HepG2 (cell line): Measurements from ENCODE around the gene TMPO. TPM values are rescaled to one million over a fixed set of nuclear protein-coding genes. Genes with fewer than 3 reads are reported as not detected.

ENCODE experiments used
- ATAC-seq: fragments of 200-7000 bp; cut with Tn5 transposase; 3 replicates; pipeline ENCODE4 v1.9.1; 2020; ENCODE audit warnings: mild to moderate bottlenecking, moderate library complexity
- BruUV-seq: library from RNA; stranded (reverse); fragments of 400-500 nt; replicated peaks from 2 replicates; lab custom pipeline; 2021; lab: Mats Ljungman, UMichigan
- CTCF ChIA-PET: fragments of 300-600 bp; formaldehyde crosslinking; extraction: SDS; loops from one replicate; lab custom pipeline; 2021; ENCODE audit warnings: low total read pairs, inconsistent platforms, low intra/inter-chr PET ratio; lab: Yijun Ruan, JAX
- POLR2A ChIA-PET: fragments of 350-600 bp; sonication (Branson Sonifier 250); formaldehyde crosslinking; loops from one replicate; lab custom pipeline; 2020; ENCODE audit warnings: antibody characterized with exemption, inconsistent platforms; lab: Yijun Ruan, JAX
- DNase-seq: peaks from one replicate; pipeline ENCODE4 v3.0.0-alpha.2; 2015; ENCODE audit warnings: low spot score
- FAIRE-seq: peaks from 3 replicates; lab custom pipeline; 2011; peaks lifted over from hg19 to GRCh38; lab: Jason Lieb, UNC
- H2AFZ ChIP-seq: one replicate; pipeline ENCODE4 v1.6.1; 2011; ENCODE audit warnings: low read length, inconsistent platforms
- H3K27ac ChIP-seq: fragments of 300-600 bp; 3 replicates; pipeline ENCODE4 v1.8.0; 2011; ENCODE audit warnings: mixed run types, mild to moderate bottlenecking, mixed read lengths, low read length, inconsistent platforms; ENCODE audit not compliant: insufficient read depth; ENCODE audit errors: extremely low read length
- H3K27me3 ChIP-seq, 2 experiments: fragments of 200-600 bp in 1 of 2; 2 replicates in 1 of 2; 3 replicates in 1 of 2; pipeline versions ENCODE4 v1.6.0 to v1.8.0; 2011; ENCODE audit warnings: low read length in 2 of 2, mild to moderate bottlenecking in 2 of 2, moderate library complexity in 2 of 2, inconsistent platforms in 1 of 2; ENCODE audit not compliant: insufficient read depth in 2 of 2, control insufficient read depth in 1 of 2
- H3K36me3 ChIP-seq, 2 experiments: fragments of 200-600 bp in 1 of 2; replicated peaks in 1 of 2; 2 replicates in 1 of 2; 3 replicates in 1 of 2; pipeline versions ENCODE4 v1.5.1 to v1.8.0; 2011; ENCODE audit warnings: low read length in 2 of 2, inconsistent platforms in 1 of 2; ENCODE audit not compliant: insufficient read depth in 2 of 2, control insufficient read depth in 1 of 2
- H3K4me1 ChIP-seq: 2 replicates; pipeline ENCODE4 v1.5.1; 2012; ENCODE audit warnings: low read length, inconsistent platforms; ENCODE audit not compliant: insufficient read depth
- H3K4me2 ChIP-seq: 2 replicates; pipeline ENCODE4 v1.6.0; 2011; ENCODE audit warnings: low read depth, low read length, inconsistent platforms
- H3K4me3 ChIP-seq, 3 experiments: fragments of 200-600 bp in 1 of 3; sonication (generic), shearing (Covaris generic) in 1 of 3; replicated peaks in 1 of 3; 2 replicates each; pipeline ENCODE4 v1.5.1; 2011 to 2016; ENCODE audit warnings: low read length in 3 of 3, inconsistent platforms in 2 of 3, low read depth in 2 of 3, mild to moderate bottlenecking in 2 of 3, control low read depth in 1 of 3, mixed read lengths in 1 of 3; ENCODE audit not compliant: insufficient read depth in 1 of 3
- H3K79me2 ChIP-seq: one replicate; pipeline ENCODE4 v1.6.1; 2011; ENCODE audit warnings: low read length, inconsistent platforms; ENCODE audit not compliant: insufficient read depth
- H3K9ac ChIP-seq: 2 replicates; pipeline ENCODE4 v1.6.0; 2011; ENCODE audit warnings: mild to moderate bottlenecking, low read depth, low read length, inconsistent platforms; ENCODE audit not compliant: insufficient read depth
- H3K9me3 ChIP-seq: 2 replicates; pipeline ENCODE4 v1.5.1; 2012; ENCODE audit warnings: mild to moderate bottlenecking, low read length
- H4K20me1 ChIP-seq: 2 replicates; pipeline ENCODE4 v1.6.0; 2011; ENCODE audit warnings: inconsistent platforms, mild to moderate bottlenecking, low read length, moderate library complexity; ENCODE audit not compliant: insufficient read depth
- ETV5 ChIP-seq: IDR thresholded peaks from 2 replicates; pipeline ENCODE4 v1.6.1; 2018; ENCODE audit warnings: missing biosample characterization, missing genetic modification reagents, inconsistent platforms, borderline replicate concordance
- KAT2B ChIP-seq: fragments of 150-350 bp; IDR thresholded peaks from 2 replicates; pipeline ENCODE4 v1.6.1; 2014; ENCODE audit warnings: low read depth, low read length, borderline replicate concordance
- KAT7 ChIP-seq: IDR thresholded peaks from 2 replicates; pipeline ENCODE4 v1.6.1; 2018; ENCODE audit warnings: borderline replicate concordance, missing compliant biosample characterization
- NCOA2 ChIP-seq: sonication (generic); formaldehyde crosslinking; IDR thresholded peaks from 2 replicates; pipeline ENCODE4 v1.8.0; 2022; ENCODE audit warnings: inconsistent platforms
- PBX3 ChIP-seq: sonication (generic); formaldehyde crosslinking; IDR thresholded peaks from 2 replicates; pipeline ENCODE4 v1.8.1; 2023; ENCODE audit warnings: missing genetic modification reagents, inconsistent platforms, borderline replicate concordance
- PTBP1 ChIP-seq: fragments of 200-400 bp; formaldehyde crosslinking; IDR thresholded peaks from 2 replicates; pipeline ENCODE4 v1.6.1; 2018; ENCODE audit warnings: low read length, low read depth; ENCODE audit not compliant: poor library complexity, severe bottlenecking
- SKIL ChIP-seq: sonication (generic); formaldehyde crosslinking; IDR thresholded peaks from 2 replicates; pipeline ENCODE4 v1.8.0; 2022; ENCODE audit warnings: missing genetic modification reagents, mild to moderate bottlenecking, moderate library complexity, borderline replicate concordance
- TMF1 ChIP-seq: sonication (generic); formaldehyde crosslinking; IDR thresholded peaks from 2 replicates; pipeline ENCODE4 v1.8.1; 2022; ENCODE audit warnings: low read depth, missing genetic modification reagents
- TRAFD1 ChIP-seq: sonication (generic); formaldehyde crosslinking; IDR thresholded peaks from 2 replicates; pipeline ENCODE4 v1.5.1; 2020; ENCODE audit warnings: missing genetic modification reagents, mild to moderate bottlenecking, borderline replicate concordance
- ZNF276 ChIP-seq: sonication (generic); formaldehyde crosslinking; IDR thresholded peaks from 2 replicates; pipeline ENCODE4 v1.4.0; 2020; ENCODE audit warnings: mild to moderate bottlenecking, low read depth, missing genetic modification reagents
- ZNF333 ChIP-seq: sonication (generic); formaldehyde crosslinking; IDR thresholded peaks from 2 replicates; pipeline ENCODE4 v1.4.0; 2020; ENCODE audit warnings: mild to moderate bottlenecking, missing genetic modification reagents, borderline replicate concordance
- ZSCAN12 ChIP-seq: sonication (generic); formaldehyde crosslinking; IDR thresholded peaks from 2 replicates; pipeline ENCODE4 v1.9.0; 2021; ENCODE audit warnings: mild to moderate bottlenecking, missing genetic modification reagents
- WGBS: methylation state at CpG from one replicate; pipeline ENCODE4 v1.1.6; 2017; ENCODE audit warnings: low lambda C conversion rate; 5-methylcytosine and 5-hydroxymethylcytosine counted together
- in situ Hi-C: cut with HindIII; loops from 2 replicates; pipeline ENCODE4 v1.10.0; 2017; ENCODE audit warnings: low pct_unique_long_range_greater_than_20kb; ENCODE audit not compliant: extremely low pct_ligation_motif_present
- intact Hi-C: fragments of 100-400 bp; cut with micrococcal nuclease; formaldehyde crosslinking; loops from one replicate; pipeline ENCODE4 v1.10.0; 2022; ENCODE audit not compliant: unreplicated experiment
- polyA plus RNA-seq, 8 experiments: library from polyadenylated mRNA; depleted of rRNA in 3 of 8; stranded (reverse) in 7 of 8; unstranded in 1 of 8; fragments of >200 nt; fragmentation: Illumina TruSeq in 4 of 8; extraction: Trizol in 4 of 8; gene quantifications; 2 replicates each; pipeline versions ENCODE4 v1.2.1 to v1.2.3, GENCODE V29; 2011 to 2016; ENCODE audit warnings: low read depth in 4 of 8, missing spikeins in 1 of 8, mixed read lengths in 1 of 8; ENCODE audit not compliant: insufficient read depth in 1 of 8
- total RNA-seq, 5 experiments: library from RNA; depleted of rRNA; stranded (reverse); fragments of >200 nt; fragmentation: Illumina TruSeq; extraction: Trizol; gene quantifications; 2 replicates each; pipeline ENCODE4 v1.2.3, GENCODE V29; 2016; ENCODE audit warnings: low read depth in 1 of 5

The TMPO gene
- total and polyA plus RNA-seq, 2 of the 13 experiments (the other 11 are each of a cell fraction or from before 2014, with no cell fraction given) = 24.2 to 167 TPM

- TF ChIP-seq KAT7 (CRISPR knock-in tag) (no peak), SKIL (CRISPR knock-in tag) (no peak), ZNF333 (no peak)
These were observed 11.1 kb upstream of the TMPO start (continued) for GRCh38 chr12:98504368-98504617.

GRCh38 chr12:98509063-98509462 is 6.3 kb upstream of the TMPO start:
- no peak for ATAC-seq
- in situ Hi-C loops (no loop called here), intact Hi-C loops (no loop called here)
- no TSS peak for BruUV-seq
- CTCF ChIA-PET = no interaction called here
- Histone ChIP-seq H3K9ac (no peak overlapping the region), H3K4me1 (peaks cover 27% of the 10 kb centered on the region), H3K9me3 (no peaks in the 10 kb centered on the region), H3K4me3 (no peak overlapping the region), H2AFZ (no peak overlapping the region), H3K79me2 (peaks cover 3% of the 10 kb centered on the region), H3K27me3 (no peaks in the 10 kb centered on the region), H3K27ac (no peak overlapping the region), H4K20me1 (no peaks in the 10 kb centered on the region), H3K4me2 (peak overlapping the region; percentile 42; the same call in 1 of the 2 replicates), H3K36me3 (no peaks in the 10 kb centered on the region)
- FAIRE-seq = no peak
- TF ChIP-seq KAT2B (no peak), TRAFD1 (CRISPR knock-in tag) (no peak), PBX3 (no peak), PTBP1 (no peak), ZSCAN12 (CRISPR knock-in tag) (no peak), TMF1 (CRISPR knock-in tag) (no peak), NCOA2 (CRISPR knock-in tag) (no peak), ZNF276 (CRISPR knock-in tag) (no peak), ETV5 (CRISPR knock-in tag) (no peak)
- 19% methylated on average over 2 of the region's 2 CpGs for WGBS
- DNase-seq = peak; percentile 20
- POLR2A ChIA-PET = no interaction called here
